Activated naive CD4-positive, alpha-beta T cell (primary cell): ENCODE data around the gene PPFIA1.
"Not testable (repeated sequence)": the region's sequence is repeated elsewhere in the genome, so short reads cannot be mapped to it uniquely, and the experiment has no call there.

Experiments used
- DNase-seq, 4 experiments: peaks; one replicate each; lab custom pipeline; 2025; lab: John Stamatoyannopoulos, UW

PPFIA1 gene

GRCh38 chr11:70394211-70394950, 123.9 kb downstream of the PPFIA1 start:
- no peak for DNase-seq

GRCh38 chr11:70397336-70397982, 127.0 kb downstream of the PPFIA1 start:
- DNase-seq: no peak

GRCh38 chr11:70397983-70398833, 127.7 kb downstream of the PPFIA1 start, which contains the start of gene CTTN:
Gene CTTN (plus strand): TSS chr11:70398529. CDS start chr11:70407298, 8,769 bp downstream.
- peak; percentile 26 to 55 (median 41) for DNase-seq

- no peak for DNase-seq
Measured at GRCh38 chr11:70398834-70399680, 128.6 kb downstream of the PPFIA1 start.

- no peak for DNase-seq
Measured at GRCh38 chr11:70399681-70400112, 129.2 kb downstream of the PPFIA1 start.

GRCh38 chr11:70400643-70401042, 130.2 kb downstream of the PPFIA1 start:
- DNase-seq: no peak

- DNase-seq: no peak
Measured at GRCh38 chr11:70402016-70402415, 131.5 kb downstream of the PPFIA1 start.

GRCh38 chr11:70402685-70403084, 132.2 kb downstream of the PPFIA1 start:
- DNase-seq: no peak

GRCh38 chr11:70404244-70404643, 133.8 kb downstream of the PPFIA1 start:
- DNase-seq: no peak

- DNase-seq: no peak
Measured at GRCh38 chr11:70405679-70406395, 135.3 kb downstream of the PPFIA1 start.

GRCh38 chr11:70407121-70407520, 136.6 kb downstream of the PPFIA1 start:
- no peak for DNase-seq

- no peak for DNase-seq
Measured at GRCh38 chr11:70407814-70408213, 137.3 kb downstream of the PPFIA1 start.

- not testable (repeated sequence) for DNase-seq
Measured at GRCh38 chr11:70408326-70408725, 137.8 kb downstream of the PPFIA1 start.

GRCh38 chr11:70409437-70409836, 138.9 kb downstream of the PPFIA1 start:
- DNase-seq: no peak

GRCh38 chr11:70409871-70410270, 139.4 kb downstream of the PPFIA1 start:
- no peak for DNase-seq

GRCh38 chr11:70410276-70411205, 140.1 kb downstream of the PPFIA1 start:
- DNase-seq: no peak

- no peak for DNase-seq
Measured at GRCh38 chr11:70411713-70412452, 141.4 kb downstream of the PPFIA1 start.

GRCh38 chr11:70413151-70413550, 142.7 kb downstream of the PPFIA1 start:
- DNase-seq: no peak
